HG03060 (cell line): ENCODE results near the gene TMEM129.

Experiments used
- ATAC-seq: cut with Tn5 transposase; IDR thresholded peaks from one replicate; pipeline ENCODE4 v1.9.1; 2021; ENCODE audit warnings: low read depth, moderate number of reproducible peaks; ENCODE audit not compliant: unreplicated experiment

TMEM129 gene

GRCh38 chr4:1758306-1759121 lies 37.4 kb upstream of the TMEM129 start:
- no peak for ATAC-seq

GRCh38 chr4:1757836-1758235 lies 36.7 kb upstream of the TMEM129 start:
- ATAC-seq = no peak

GRCh38 chr4:1756893-1757779 lies 36.0 kb upstream of the TMEM129 start:
- ATAC-seq = no peak

- ATAC-seq = no peak
These were observed 35.0 kb upstream of the TMEM129 start for GRCh38 chr4:1756079-1756478.

GRCh38 chr4:1755297-1755696 lies 34.2 kb upstream of the TMEM129 start:
- ATAC-seq = no peak

- no peak for ATAC-seq
These were observed 33.2 kb upstream of the TMEM129 start for GRCh38 chr4:1754336-1754735.

GRCh38 chr4:1753697-1754311 lies 32.7 kb upstream of the TMEM129 start:
- ATAC-seq = no peak

- ATAC-seq = no peak
These were observed 32.2 kb upstream of the TMEM129 start for GRCh38 chr4:1753294-1753696.

- ATAC-seq = no peak
These were observed 31.3 kb upstream of the TMEM129 start for GRCh38 chr4:1752284-1753041.

GRCh38 chr4:1751919-1752283 lies 30.8 kb upstream of the TMEM129 start:
- ATAC-seq = no peak

- ATAC-seq = no peak
These were observed 30.2 kb upstream of the TMEM129 start for GRCh38 chr4:1751155-1751918.

GRCh38 chr4:1750381-1751154 lies 29.4 kb upstream of the TMEM129 start:
- no peak for ATAC-seq

- ATAC-seq = no peak
These were observed 28.7 kb upstream of the TMEM129 start for GRCh38 chr4:1749826-1750225.

- ATAC-seq = no peak
These were observed 28.2 kb upstream of the TMEM129 start for GRCh38 chr4:1749370-1749769.

GRCh38 chr4:1748465-1748995 lies 27.4 kb upstream of the TMEM129 start:
- ATAC-seq = no peak

GRCh38 chr4:1747603-1747967 lies 26.5 kb upstream of the TMEM129 start:
- no peak for ATAC-seq

- ATAC-seq = no peak
These were observed 25.9 kb upstream of the TMEM129 start for GRCh38 chr4:1746919-1747602.

GRCh38 chr4:1746265-1746691 lies 25.2 kb upstream of the TMEM129 start:
- ATAC-seq = no peak
